HG02884 (cell line): ENCODE data around the gene PRR5.
"Not testable (repeated sequence)": the region's sequence is repeated elsewhere in the genome, so short reads cannot be mapped to it uniquely, and the experiment has no call there.

Experiments
- ATAC-seq: cut with Tn5 transposase; IDR thresholded peaks from one replicate; pipeline ENCODE4 v1.9.1; 2021; ENCODE audit warnings: mild to moderate bottlenecking, moderate library complexity; ENCODE audit not compliant: unreplicated experiment

Gene PRR5

DNA sequence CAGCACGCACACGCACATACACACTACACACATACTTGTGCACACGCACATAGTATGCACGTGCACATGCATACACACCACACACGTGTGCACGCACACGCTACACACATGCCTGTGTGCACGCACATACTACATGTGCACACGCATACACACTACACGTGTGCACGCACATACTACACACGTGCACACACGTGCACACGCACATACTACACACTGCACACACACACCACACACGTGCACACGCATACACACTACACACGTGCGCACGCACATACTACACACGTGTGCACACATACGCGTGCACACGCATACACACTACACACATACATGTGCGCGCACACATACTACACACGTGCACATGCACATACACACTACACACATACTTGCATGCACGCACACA lies 30.7 kb downstream of the PRR5 start:
- no peak for ATAC-seq

- no peak for ATAC-seq
Observed at GRCh38 chr22:44733426-44734106, 31.6 kb downstream of the PRR5 start.

DNA sequence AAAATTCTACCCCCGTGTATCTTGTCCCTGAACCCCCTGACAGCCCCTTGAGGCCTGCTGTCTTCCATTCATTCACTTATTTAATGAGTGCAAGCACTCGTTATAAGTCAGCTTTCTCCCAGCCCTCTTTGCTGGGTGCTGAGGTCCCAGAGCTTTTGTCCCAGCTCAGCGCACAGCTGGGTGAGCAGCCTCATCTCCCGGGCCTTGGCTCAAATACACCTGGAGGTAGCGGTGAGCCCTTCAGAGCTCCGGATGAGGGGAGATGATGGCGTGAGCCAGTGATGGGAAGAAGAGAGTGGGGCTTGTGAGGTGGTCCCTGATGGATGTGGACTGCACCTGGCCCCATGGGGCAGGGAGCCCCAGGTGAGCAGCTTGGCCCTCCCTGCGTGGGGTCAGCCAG lies 32.3 kb downstream of the PRR5 start:
- ATAC-seq: no peak

DNA sequence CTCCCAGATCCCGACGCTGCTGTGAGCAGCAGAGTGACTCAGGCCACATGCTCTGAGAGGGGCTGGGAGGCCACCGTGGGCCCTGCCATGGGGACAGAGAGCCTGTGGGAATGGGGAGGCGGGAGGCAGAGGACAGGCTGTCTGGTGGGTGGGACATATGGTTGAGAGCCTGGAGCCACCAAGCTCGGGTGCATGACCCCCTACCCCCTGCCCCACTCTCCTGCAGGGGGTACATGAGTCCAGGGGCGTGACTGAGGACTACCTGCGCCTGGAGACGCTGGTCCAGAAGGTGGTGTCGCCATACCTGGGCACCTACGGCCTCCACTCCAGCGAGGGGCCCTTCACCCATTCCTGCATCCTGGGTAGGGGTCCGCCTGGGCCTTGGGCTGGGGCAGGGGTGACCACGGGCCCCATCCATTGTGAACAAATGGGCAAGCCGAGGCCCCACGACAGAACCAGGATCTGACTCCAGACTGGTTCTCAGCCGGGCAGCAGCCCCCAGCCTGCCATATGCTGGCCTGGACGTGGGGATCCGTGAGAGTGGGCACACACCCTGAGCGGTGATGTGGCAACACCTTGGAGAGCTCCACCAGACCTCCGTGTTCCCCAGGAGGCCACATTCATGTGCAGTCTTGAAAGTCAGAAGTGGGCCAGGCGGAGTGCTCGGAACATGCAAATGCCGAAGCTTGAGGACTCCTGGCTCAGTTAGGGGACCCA lies 33.0 kb downstream of the PRR5 start:
- no peak for ATAC-seq

GRCh38 chr22:44735518-44736428 lies 33.8 kb downstream of the PRR5 start:
- no peak for ATAC-seq

DNA sequence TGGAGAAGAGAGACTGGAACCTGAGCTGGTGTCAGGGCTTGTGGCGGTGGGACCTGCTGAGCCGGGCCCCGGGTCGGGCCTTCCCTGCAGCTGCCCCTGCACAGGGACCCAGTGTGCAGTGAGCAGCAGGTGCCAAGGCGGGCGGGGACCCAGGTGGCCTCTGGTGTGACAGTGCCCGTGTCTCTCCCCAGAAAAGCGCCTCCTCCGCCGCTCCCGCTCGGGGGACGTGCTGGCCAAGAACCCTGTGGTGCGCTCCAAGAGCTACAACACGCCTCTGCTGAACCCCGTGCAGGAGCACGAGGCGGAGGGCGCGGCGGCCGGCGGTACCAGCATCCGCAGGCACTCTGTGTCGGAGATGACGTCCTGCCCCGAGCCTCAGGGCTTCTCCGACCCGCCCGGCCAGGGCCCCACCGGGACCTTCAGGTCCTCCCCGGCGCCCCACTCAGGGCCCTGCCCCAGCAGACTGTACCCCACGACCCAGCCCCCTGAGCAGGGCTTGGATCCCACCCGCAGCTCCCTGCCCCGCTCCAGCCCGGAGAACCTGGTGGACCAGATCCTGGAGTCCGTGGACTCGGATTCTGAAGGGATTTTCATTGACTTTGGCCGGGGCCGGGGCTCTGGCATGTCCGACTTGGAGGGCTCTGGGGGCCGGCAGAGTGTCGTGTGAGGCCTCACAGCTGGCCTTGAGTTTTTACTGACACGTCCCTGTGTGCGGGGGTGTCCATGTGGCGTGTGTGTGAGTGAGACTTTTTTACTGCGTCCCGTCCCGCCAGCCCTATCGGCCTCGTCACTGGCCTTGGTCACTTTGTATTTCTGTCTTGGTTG lies 34.8 kb downstream of the PRR5 start:
- no peak for ATAC-seq

DNA sequence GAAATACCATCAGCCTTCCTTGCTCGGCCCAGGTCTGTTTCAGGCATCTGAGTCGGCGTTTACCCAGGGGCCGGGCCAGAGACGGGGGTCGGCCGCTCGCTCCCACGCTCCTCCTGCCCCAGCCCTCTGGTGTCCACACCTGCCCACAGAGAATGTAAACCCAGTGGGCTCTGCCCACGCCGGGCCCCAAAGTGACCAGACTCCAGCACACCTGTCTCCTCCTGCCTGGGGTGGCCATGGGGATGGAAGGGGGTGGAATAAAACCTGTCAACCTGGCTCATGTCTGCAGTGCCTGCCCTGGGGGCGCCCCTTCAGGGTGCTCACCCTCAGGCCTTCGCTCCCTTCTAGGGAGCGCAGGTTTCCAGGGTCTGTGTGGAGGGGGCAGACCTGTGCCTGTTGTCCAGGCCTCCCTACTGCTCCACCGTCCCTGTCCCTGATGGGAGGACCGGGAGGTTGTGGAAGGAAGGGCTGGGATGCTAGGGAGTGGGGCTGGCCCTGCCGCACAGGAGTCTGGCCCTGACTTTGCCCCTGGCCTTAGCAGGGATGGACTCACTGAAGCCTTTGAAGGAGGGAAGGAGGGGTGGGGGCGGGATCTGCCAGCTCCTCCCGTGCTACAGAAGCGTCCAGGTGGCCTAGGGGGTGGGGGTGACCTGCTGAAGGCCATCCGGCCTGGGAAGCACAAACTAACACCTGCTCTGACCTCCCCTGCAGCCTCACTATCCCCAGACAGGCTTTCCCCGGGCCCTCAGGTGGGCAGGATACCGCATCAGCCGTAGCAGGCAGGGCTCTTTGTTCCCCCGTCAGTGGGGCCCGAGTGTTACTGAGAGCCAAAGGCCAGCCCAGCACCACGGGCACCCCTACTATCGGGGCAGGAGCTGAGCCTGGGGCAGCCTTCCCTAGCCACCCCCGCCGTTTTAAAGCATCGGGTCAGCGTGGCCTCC lies 35.7 kb downstream of the PRR5 start:
- no peak for ATAC-seq

- no peak for ATAC-seq
Observed at GRCh38 chr22:44738347-44738715, 36.3 kb downstream of the PRR5 start.

DNA sequence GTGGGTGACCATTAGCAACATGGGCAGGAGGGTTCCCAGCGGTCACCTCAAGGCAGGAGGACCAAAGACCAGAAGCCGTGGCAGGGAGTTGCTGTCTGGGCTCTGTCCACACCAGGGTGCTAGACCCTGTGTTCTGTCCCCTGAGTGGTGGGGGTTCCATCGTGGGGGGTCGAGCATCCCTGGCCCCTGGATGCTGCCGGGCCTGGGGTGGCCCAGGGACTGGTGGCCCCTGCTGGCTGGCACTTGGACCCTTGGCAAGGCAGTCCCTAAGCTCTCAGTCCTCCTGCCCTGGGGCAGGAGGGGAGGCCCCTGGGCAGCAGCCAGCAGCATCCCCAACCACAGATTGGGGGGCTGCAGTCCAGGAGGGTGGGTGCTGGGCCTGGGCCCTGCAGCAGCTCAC lies 37.0 kb downstream of the PRR5 start:
- no peak for ATAC-seq

- not testable (repeated sequence) for ATAC-seq
Observed at GRCh38 chr22:44739666-44740065, 37.7 kb downstream of the PRR5 start.

DNA sequence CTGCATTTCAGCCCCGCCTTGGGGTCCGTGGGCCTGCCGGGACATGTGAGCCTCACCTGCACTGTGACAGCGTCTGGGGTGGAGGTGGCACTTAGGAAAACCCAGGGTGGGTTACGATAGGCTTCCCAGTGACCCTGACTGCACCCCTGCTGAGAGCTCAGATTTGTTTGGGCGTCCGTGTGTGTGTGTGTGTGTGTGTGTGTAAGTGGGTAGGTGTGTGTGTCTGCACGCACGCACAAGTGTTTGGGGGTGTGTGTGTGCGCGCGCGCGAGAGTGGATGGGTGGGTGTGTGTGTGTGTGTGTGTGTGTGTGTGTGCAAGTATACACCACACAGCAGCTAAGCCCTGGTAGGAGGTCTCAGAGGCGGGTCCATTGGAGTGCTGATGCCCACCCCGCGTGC lies 38.3 kb downstream of the PRR5 start:
- ATAC-seq: no peak

DNA sequence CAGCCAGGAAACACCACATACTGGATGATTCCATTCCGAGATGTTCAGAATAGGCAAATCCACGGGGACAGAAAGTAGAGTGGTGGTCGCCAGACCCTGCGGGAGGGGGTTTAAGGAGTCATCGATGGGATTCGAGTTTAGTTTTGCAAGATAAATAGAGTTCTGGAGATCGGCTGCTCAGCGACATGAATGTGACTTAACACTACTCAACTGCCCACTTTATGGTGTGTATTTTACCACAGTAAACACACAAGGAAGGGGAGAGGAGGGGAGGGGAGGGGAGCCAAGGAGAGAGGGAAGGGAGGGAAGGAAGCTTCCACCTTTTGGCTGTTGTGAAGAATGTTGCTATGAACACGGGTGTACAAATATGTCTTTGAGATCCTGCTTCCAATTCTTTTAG lies 39.9 kb downstream of the PRR5 start:
- ATAC-seq: no peak

DNA sequence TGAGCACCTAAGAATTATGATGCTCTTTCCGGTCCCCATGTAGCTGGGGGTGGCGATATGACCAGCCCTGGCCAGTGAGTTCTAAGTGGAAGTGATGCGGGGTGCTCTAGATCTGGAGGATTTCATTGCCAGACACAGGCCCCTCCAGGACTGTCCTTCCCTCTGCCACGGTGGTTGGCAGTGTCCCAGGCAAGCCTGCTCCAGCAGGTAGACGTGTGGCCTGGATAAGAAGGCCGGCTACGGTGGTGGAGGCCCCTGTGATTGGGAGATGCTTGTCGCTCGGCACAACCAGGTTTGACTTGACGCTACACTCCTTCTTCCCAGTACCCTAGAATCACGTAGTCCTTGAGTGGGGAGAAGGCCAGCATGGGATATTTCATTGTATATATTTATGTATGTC lies 41.2 kb downstream of the PRR5 start:
- no peak for ATAC-seq

DNA sequence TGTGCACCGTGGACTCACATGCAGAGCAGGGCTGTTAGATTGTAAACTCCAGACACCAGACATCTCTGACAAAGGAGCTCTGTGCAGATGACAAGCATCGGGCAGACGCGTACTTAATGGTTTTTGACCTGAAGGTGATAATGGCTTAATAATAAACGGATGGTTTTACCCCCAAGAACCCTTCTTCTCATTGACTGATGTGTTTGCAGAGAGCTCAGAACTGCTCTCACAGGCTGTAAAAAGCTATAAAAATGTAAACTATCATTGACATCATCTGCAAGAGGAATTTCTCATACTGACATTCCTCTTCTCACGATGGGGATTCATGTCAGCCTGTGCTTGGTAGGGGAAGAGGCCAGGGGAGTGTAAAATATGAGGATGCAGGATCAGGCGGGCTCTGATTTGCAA lies 41.8 kb downstream of the PRR5 start:
- no peak for ATAC-seq

DNA sequence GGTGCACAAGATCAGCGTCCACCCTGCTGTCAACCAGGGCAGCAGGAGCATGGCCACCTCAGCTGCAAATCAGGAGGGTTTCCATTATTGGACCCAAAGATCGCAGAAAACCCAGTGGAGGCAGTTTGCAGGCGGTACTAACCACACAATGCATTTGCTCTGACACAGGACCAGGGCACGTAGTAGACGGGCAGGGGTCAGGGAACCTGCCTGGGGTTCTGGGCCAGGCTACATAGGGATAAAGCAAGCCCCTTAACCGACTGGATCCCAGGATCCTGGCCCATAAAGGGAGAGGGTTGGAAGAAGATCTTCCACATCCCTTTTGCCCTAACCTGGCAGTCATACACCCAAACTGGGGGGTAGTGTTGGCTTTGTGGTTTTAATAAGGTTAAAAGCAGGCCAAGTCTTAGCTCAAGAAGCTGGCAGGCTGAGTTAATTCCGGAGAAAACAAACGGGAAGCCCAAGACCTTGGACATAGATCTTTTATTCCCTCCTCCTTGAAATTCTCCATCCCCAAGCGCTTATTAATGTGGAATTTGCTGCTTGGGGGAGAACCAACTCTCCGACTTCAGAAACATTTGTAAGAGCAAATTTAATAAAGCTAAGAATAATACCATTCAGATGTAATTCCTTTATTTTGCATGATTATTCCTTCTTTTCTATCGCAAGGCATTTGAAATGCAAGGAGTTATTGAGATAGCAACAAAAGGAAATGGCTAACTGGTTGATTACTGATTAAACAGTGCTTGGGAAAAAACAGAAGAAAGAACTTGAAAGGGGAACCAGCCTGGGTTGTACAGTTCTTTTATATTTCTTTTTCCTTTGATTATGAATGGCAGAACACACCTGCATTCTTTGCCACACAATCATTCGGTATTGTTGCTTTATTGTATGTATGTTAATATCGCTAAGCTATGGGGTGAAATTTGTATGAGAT lies 44.1 kb downstream of the PRR5 start:
- ATAC-seq: no peak

DNA sequence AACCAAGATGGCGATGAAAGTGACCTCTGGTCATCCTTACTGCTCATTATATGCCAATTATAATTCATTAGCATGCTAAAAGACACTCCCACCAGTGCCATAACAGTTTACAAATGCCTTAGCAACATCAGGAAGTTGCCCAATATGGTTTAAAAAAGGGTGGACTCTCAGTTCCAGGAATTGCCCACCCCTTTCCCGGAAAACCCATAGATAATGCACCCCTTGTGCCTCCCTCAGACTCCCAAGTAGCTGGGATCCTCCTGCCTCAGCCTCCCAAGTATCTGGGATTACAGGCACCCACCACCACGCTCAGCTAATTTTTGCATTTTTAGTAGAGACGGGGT lies 45.8 kb downstream of the PRR5 start:
- ATAC-seq: not testable (repeated sequence)

DNA sequence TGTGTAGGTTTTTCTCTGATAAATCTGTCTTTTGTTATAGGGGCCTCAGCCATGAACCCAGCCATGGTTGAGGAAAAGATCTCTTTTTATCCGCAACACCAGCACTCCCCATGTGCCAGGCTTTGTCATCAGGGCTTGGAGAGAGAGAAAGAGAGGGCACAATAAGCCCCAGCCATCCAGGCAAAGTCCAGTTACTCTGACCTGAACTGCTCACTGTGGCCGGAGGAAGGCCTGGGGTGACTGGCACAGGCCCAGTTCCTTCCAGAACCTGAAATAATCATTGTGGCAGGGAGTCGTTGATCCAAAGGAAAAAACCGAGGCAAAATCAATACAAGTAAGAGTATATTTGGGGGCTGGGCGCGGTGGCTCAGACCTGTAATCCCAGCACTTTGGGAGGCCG lies 46.5 kb downstream of the PRR5 start:
- no peak for ATAC-seq

- no peak for ATAC-seq
Observed at GRCh38 chr22:44750481-44750880, 48.5 kb downstream of the PRR5 start.
